ENCODE results near the gene RBMS3. TPM values are rescaled to one million over a fixed set of nuclear protein-coding genes. Genes with fewer than 3 reads are reported as not detected.

The RBMS3 gene
- total RNA-seq, 2 donors from 2014 or later, result 31.7 to 45.1 TPM

GRCh38 chr3:29868543-29869101 lies 587.8 kb downstream of the RBMS3 start:
- WGBS, result 69% methylated on average over 6 of the region's 6 CpGs
- no peak for DNase-seq (ENCODE audit: low spot score)
- Histone ChIP-seq H3K4me1 (replicated peaks) (no peaks in the 10 kb centered on the region), H3K9me3 (no peaks in the 10 kb centered on the region), H3K4me3 (no peak overlapping the region), H3K27ac (no peak overlapping the region), H3K36me3 (no peaks in the 10 kb centered on the region), H3K27me3 (replicated peaks; ENCODE audit: insufficient read depth) (no peaks in the 10 kb centered on the region)
- intact Hi-C loops (cut with DNase I), result no loop called here
- no peak for TF ChIP-seq CTCF (IDR thresholded peaks at IDR 0.05)
- TF ChIP-seq POLR2AphosphoS5 (IDR thresholded peaks at IDR 0.05), result no peak
- TF ChIP-seq POLR2A (IDR thresholded peaks at IDR 0.05), result no peak

DNA sequence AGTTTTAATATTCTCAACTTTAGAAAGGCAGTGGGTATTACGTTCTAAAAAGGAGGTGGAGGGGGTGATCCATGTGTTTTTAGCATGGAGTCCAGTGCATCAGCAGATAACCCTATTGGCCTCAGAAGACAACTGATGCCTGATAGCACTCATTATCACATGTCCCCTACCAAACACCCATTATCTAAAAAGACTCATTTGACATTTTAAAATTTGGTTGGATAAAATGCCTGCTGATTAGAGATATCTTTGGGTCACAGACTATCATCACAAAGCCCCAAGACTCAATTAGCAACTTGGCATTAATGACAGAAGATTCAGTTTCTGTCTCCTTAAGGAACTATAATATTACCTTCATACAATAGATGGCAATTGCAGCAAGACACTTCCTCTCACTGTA lies 589.3 kb downstream of the RBMS3 start:
- Histone ChIP-seq H3K4me3 (no peak overlapping the region), H3K27me3 (replicated peaks; ENCODE audit: insufficient read depth) (no peaks in the 10 kb centered on the region)
- TF ChIP-seq POLR2A (IDR thresholded peaks at IDR 0.05) (no peak), CTCF (IDR thresholded peaks at IDR 0.05) (no peak), POLR2AphosphoS5 (IDR thresholded peaks at IDR 0.05) (no peak)

DNA sequence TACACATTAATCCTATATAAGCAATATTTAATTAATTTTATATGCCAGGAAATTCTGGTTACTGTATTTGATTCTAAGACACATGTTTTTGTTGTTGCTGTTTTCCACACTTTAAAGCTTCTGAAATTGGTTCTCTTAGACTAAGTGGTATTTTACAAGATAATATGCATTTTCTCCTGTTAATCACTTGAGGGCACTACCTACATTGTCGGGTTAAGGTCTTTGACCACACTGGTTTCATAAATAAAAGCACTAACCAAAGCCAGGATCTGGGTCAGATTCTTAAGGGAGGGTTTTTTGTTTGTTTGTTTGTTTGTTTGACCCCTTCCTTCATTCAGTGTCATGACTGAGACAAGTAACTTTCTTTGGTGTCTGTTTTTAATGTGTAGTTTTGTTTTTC lies 590.2 kb downstream of the RBMS3 start:
- WGBS, result 64% methylated on average over 1 of the region's 1 CpG
- Histone ChIP-seq H3K4me3 (no peak overlapping the region), H3K27me3 (replicated peaks; ENCODE audit: insufficient read depth) (no peaks in the 10 kb centered on the region), H3K9me3 (no peaks in the 10 kb centered on the region), H3K36me3 (no peaks in the 10 kb centered on the region), H3K27ac (no peak overlapping the region), H3K4me1 (replicated peaks) (no peaks in the 10 kb centered on the region)
- DNase-seq (ENCODE audit: low spot score), result no peak
- TF ChIP-seq CTCF (IDR thresholded peaks at IDR 0.05) (no peak), POLR2A (IDR thresholded peaks at IDR 0.05) (no peak), POLR2AphosphoS5 (IDR thresholded peaks at IDR 0.05) (no peak)
- intact Hi-C loops (cut with DNase I), result no loop called here

More for the DNA sequence above, 589.3 kb downstream of the RBMS3 start:
- Histone ChIP-seq H3K9me3 (no peaks in the 10 kb centered on the region), H3K4me1 (replicated peaks) (no peaks in the 10 kb centered on the region), H3K27ac (no peak overlapping the region), H3K36me3 (no peaks in the 10 kb centered on the region)
- intact Hi-C loops (cut with DNase I), result no loop called here
- WGBS, result 77% methylated on average over 1 of the region's 1 CpG
- DNase-seq (ENCODE audit: low spot score), result no peak

DNA sequence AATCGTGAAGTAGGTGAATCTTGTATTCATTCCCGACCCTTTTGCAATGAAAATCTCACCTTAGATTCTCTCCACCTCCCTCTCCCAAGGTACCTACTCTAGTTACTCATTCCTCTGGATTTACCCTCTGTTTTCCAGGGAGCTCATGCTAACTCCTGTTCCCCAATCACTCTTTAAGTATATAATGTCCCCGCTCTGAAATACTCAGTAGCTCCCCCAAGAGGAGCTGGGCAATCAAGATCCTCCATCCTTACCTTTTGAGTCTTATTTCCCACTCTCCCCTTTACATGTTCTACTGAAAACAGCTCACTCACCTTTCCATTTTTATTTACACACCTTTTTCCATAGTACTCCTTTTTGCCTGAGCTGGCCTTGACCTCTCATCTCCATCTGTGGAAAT lies 599.9 kb downstream of the RBMS3 start:
- no peak overlapping the region for H3K4me3 ChIP-seq
- H3K4me1 ChIP-seq (replicated peaks), result no peaks in the 10 kb centered on the region
- no peaks in the 10 kb centered on the region for H3K27me3 ChIP-seq (replicated peaks; ENCODE audit: insufficient read depth)
- no peak for DNase-seq (ENCODE audit: low spot score)
- H3K9me3 ChIP-seq, result no peaks in the 10 kb centered on the region
- WGBS, result 86% methylated on average over 3 of the region's 3 CpGs
- H3K27ac ChIP-seq, result no peak overlapping the region
- intact Hi-C loops (cut with DNase I), result no loop called here
- no peak for TF ChIP-seq POLR2AphosphoS5 (IDR thresholded peaks at IDR 0.05)
- no peak for TF ChIP-seq POLR2A (IDR thresholded peaks at IDR 0.05)
- TF ChIP-seq CTCF (IDR thresholded peaks at IDR 0.05), result no peak
- H3K36me3 ChIP-seq, result no peaks in the 10 kb centered on the region

GRCh38 chr3:29887451-29887850 lies 606.6 kb downstream of the RBMS3 start:
- TF ChIP-seq POLR2A (IDR thresholded peaks at IDR 0.05) (no peak), CTCF (IDR thresholded peaks at IDR 0.05) (no peak), POLR2AphosphoS5 (IDR thresholded peaks at IDR 0.05) (no peak)
- no peak overlapping the region for H3K4me3 ChIP-seq
- intact Hi-C loops (cut with DNase I), result no loop called here
- no peaks in the 10 kb centered on the region for H3K36me3 ChIP-seq
- H3K9me3 ChIP-seq, result no peaks in the 10 kb centered on the region
- H3K27ac ChIP-seq, result no peak overlapping the region
- no peaks in the 10 kb centered on the region for H3K4me1 ChIP-seq (replicated peaks)
- no peak for DNase-seq (ENCODE audit: low spot score)
- no peaks in the 10 kb centered on the region for H3K27me3 ChIP-seq (replicated peaks; ENCODE audit: insufficient read depth)
- WGBS, result 43% methylated on average over 2 of the region's 2 CpGs
